Colon (tissue), 2 donors: ENCODE results near the gene ROBO1.

Experiments used
- FAIRE-seq: peaks from 2 replicates; lab custom pipeline; 2012; peaks lifted over from hg19 to GRCh38; lab: Jason Lieb, UNC
- donor health status: control.
- donor health status: control.

ROBO1 gene

GRCh38 chr3:79160421-79160820 lies 607.4 kb downstream of the ROBO1 start:
- no peak for FAIRE-seq

GRCh38 chr3:79159736-79160135 lies 608.1 kb downstream of the ROBO1 start:
- no peak for FAIRE-seq

GRCh38 chr3:79157191-79157590 lies 610.6 kb downstream of the ROBO1 start:
- no peak for FAIRE-seq

- no peak for FAIRE-seq
Measured at GRCh38 chr3:79154865-79155264, 612.9 kb downstream of the ROBO1 start.

- no peak for FAIRE-seq
Measured at GRCh38 chr3:79148786-79149185, 619.0 kb downstream of the ROBO1 start.

- no peak for FAIRE-seq
Measured at GRCh38 chr3:79146024-79146423, 621.8 kb downstream of the ROBO1 start.

GRCh38 chr3:79140708-79141107 lies 627.1 kb downstream of the ROBO1 start:
- no peak for FAIRE-seq

GRCh38 chr3:79139395-79140068 lies 628.3 kb downstream of the ROBO1 start:
- no peak for FAIRE-seq

GRCh38 chr3:79125313-79125984 lies 642.3 kb downstream of the ROBO1 start:
- no peak for FAIRE-seq

GRCh38 chr3:79115458-79115857 lies 652.3 kb downstream of the ROBO1 start:
- no peak for FAIRE-seq

GRCh38 chr3:79113876-79114275 lies 653.9 kb downstream of the ROBO1 start:
- no peak for FAIRE-seq

- no peak for FAIRE-seq
Measured at GRCh38 chr3:79111375-79112052, 656.3 kb downstream of the ROBO1 start.

- no peak for FAIRE-seq
Measured at GRCh38 chr3:79109754-79110153, 658.0 kb downstream of the ROBO1 start.

- no peak for FAIRE-seq
Measured at GRCh38 chr3:79103307-79103706, 664.5 kb downstream of the ROBO1 start.

GRCh38 chr3:79097964-79098660 lies 669.7 kb downstream of the ROBO1 start:
- no peak for FAIRE-seq

- no peak for FAIRE-seq
Measured at GRCh38 chr3:79094654-79095053, 673.1 kb downstream of the ROBO1 start.

GRCh38 chr3:79086514-79086913 lies 681.3 kb downstream of the ROBO1 start:
- no peak for FAIRE-seq

GRCh38 chr3:79085171-79085570 lies 682.6 kb downstream of the ROBO1 start:
- no peak for FAIRE-seq

- no peak for FAIRE-seq
Measured at GRCh38 chr3:79081335-79081734, 686.5 kb downstream of the ROBO1 start.

- no peak for FAIRE-seq
Measured at GRCh38 chr3:79074558-79074957, 693.2 kb downstream of the ROBO1 start.

GRCh38 chr3:79067734-79068133 lies 700.1 kb downstream of the ROBO1 start:
- no peak for FAIRE-seq

- no peak for FAIRE-seq
Measured at GRCh38 chr3:79066481-79066880, 701.3 kb downstream of the ROBO1 start.

- FAIRE-seq: no peak
Measured at GRCh38 chr3:79063624-79064023, 704.2 kb downstream of the ROBO1 start.
